ENCODE measurements around the gene KIAA1210.

GRCh38 chrX:119118780-119119395 is 8.7 kb downstream of the KIAA1210 start:
- no peak for TF ChIP-seq YY1 (IDR thresholded peaks at IDR 0.05; ENCODE audit: low read depth)
- TF ChIP-seq MAX (IDR thresholded peaks at IDR 0.05), result no peak
- no peak for TF ChIP-seq USF1 (IDR thresholded peaks at IDR 0.05)
